HT1080 (cell line): ENCODE measurements around the gene TCF7L2. TPM values are rescaled to one million over a fixed set of nuclear protein-coding genes. Genes with fewer than 3 reads are reported as not detected.
"Not testable (repeated sequence)": the region's sequence is repeated elsewhere in the genome, so short reads cannot be mapped to it uniquely, and the experiment has no call there.

ENCODE experiments used
- DNase-seq: peaks from one replicate; pipeline ENCODE4 v3.0.0-alpha.2; 2015; ENCODE audit warnings: low read depth
- total RNA-seq: library from RNA; depleted of rRNA; stranded (reverse); fragments of >200 nt; shearing (Covaris generic); gene quantifications from 2 replicates; pipeline ENCODE4 v1.2.3, GENCODE V29; 2014

The TCF7L2 gene
- total RNA-seq, 1 experiment from 2014 or later = 9.6 TPM

DNA sequence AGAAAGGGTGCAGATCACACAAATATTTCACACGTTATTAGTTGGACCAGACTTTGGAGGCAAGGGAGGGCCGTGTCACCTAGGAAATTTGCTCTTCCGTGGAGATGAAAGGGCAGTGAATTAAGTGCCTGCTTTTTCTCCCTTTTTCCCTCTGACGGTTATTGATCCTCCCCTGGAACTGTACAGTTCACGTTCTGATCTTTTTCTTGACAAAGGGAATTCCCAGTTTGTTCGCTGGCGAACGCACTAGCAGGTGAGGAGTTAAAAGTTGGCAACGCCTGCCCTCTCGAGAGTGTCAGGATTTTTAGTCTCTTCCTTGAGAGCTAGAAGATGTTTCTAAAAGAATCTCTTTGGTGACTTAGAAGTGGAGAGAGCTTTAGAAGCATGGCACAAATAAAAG, 111.5 kb downstream of the TCF7L2 start:
- no peak for DNase-seq

DNA sequence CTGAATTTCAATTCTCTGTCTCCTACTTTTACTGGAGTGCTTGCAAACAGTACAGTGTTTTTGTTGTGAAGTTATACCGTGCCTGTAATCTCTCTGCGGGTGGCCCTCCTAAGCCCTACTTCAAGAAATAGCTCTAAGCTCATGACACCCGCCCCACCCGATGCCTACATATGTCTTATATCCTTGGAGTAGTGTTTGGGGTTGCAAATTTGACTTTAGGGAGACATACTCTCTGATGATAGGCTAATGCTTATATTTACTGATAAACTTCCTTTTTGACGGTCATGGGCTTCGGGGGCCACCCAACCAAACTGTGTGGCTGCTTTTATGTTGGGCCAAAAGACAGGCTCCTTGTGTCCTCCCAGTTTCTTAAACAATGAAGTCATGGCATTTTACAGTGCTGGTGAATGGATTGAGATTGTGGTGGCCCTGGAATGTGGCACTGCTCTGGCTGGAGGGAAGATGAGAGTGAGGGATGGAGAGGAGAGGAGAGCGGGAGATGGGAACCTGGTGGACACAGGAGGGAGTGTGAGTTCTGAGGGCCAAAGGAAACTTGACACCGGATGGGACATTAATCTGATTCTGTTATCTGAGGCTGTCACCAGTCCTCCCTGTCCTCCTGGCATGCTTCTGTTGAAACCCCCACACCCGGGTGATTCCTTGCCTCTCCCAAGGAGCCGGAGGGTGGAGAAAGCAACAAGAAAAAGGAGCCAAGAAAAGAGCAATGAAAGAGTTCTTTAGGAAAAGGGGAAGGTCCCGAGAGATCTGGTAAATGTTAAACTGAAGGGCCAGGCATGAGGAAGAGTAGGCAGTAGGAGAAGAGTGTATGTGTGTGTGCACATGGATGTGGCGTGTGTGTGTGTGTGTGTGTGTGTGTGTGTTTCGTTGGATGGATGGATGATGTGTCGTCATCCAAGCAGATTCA, 113.3 kb downstream of the TCF7L2 start:
- DNase-seq = no peak

DNA sequence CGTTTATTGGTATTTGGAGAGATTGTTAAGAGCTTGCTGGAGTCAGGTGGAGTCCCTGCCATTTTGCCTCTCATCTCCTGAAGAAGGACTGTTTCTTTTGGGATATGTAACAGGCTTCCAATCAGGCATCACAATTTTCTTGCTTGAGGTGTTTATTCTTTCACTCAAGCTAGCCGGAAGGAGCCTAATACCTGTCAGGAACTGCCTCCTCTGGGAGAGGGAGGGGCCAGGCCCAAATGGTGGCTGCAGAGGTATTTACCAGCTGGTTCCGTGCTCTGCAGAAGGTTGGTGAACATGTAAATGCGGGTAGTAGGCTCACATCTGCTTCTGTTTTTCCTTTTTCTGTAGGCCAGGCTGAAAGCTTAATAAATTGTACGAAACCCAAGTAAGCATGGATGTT, 114.0 kb downstream of the TCF7L2 start:
- no peak for DNase-seq

DNA sequence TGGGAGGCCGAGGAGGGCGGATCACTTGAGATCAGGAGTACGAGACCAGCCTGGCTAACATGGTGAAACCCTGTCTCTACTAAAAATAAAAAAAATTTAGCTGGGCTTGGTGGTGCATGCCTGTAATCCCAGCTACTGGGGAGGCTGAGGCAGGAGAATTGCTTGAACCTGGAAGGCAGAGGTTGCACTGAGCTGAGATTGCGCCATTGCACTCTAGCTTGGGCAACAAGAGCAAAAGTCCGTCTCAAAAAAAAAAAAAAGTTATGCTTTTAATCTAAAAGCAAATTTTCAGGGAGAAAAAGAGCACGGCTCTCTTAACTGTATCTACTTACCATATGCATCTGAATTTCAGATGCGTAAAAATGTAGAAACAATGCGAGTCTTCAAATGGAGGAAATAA, 116.1 kb downstream of the TCF7L2 start:
- not testable (repeated sequence) for DNase-seq

DNA sequence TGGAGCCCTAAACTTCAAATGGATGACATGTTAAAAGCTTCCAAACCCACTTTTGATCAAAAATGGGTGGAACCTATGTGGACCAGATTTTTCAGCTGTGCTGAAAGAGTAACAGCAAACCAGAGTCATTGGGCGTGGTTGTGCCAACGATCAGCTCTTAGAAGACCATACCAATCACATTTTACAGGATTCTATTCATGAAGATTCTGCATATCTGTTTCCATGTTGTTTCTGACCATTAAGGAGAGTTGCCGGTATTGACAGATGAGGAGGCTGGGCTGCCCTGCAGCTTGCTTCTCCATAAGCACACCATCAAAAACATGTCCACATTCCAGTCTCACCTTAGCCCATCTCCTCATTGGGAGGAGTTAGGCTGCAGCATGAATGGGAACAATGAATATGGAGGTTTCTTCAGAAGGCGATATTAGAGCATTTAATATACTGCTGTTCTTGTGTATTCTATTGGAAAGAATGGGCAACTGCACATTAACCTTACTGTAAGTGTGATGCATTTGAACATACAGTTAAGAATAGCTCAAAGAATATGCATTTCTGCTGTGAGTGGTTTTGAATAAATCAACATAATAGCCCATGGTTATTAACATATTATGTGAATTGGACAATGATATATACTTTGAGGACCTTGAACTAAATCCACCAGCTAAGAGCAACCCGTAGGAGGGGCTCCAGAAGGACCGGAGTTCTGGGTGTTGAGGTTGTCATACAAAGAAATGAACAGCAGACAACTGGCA, 116.7 kb downstream of the TCF7L2 start:
- no peak for DNase-seq

DNA sequence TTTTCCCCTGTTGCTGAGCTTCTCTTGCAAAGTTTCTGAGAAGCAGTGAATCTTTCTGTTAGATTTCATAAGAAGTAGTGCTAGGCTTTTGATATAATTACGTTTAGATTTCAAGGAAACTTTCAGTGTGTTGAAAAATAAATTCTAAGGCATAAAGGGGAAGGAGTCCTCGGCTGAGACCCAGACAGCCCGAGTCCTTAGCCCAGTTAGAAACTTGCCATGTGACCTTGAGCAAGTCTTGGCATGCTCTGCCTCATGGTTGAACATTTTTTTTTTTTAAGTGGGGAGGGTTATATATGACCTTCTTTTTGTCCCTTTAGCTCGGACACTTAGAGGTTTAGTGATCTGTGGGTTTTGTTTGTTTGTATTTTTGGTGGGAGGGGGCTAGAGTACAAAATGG, 117.5 kb downstream of the TCF7L2 start:
- DNase-seq = no peak

DNA sequence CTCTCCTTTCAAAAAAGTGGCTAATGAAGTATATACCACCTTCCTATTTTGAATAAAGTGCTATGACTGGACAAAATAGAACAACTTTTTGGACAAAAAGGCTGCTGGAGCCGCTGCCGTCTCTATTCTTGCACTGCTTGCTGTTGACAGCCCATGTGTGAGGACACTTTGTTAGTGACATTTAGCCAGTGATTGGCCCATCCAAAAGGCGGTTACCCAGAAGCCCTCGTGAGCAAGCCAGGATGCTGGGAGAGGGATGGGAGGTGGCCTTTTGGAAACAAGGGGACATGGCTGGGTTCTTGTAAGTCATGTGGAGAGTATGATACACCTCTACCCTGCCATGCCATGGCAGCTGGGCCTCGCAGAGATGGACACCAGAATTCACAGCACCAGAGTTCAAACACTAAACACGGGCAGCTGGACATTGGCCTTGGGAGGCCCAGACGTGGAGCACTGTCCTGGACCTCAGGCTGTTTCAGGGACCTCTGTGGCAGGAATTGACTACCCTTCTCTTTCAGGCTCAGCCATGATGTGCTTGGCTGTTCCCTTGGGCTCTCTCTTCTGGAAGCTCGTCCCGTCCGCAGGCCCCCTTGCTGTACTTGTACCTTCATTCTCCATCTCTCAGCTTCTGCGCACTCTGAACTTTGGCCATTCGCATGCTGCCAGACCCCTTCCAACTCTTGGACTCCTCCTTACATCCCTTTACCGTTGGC, 118.3 kb downstream of the TCF7L2 start:
- no peak for DNase-seq

DNA sequence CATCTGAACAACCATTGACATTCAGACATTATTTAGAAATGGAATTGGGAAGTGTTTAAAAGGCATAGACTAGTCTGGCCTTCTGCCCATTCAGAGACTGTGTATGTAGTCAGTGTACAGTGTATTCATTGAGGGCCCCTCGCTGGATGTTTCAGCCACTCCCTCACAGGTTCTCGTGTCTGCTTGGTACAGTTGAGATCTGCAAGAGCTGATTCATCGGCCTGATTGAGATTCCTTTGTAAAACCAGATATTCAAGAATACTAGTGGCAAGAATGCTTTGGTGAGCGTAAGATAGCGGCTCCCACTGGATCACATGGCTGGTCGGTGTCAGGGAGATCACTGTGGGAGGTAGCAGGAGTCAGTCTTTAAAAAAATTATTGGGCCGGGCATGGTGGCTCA, 119.5 kb downstream of the TCF7L2 start:
- DNase-seq = no peak

DNA sequence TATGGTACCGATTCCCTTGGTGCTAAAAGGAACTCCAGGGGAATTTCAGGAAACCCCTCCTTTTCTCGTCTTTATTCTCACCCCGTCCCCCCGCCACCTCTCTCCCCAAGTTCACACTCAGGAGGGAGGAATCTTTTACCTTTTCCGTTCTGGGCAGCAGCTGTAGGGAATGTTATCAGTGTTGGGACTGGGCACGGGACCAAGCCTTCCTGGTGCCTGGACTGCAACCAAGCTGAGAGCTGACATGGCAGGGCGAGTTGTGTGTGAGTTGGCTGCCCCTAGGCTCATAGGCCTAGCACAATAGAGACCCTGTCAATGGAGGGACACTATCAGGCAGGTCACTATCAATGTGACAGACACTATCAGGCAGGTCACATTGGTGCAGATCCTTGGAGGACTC, 121.4 kb downstream of the TCF7L2 start:
- no peak for DNase-seq

DNA sequence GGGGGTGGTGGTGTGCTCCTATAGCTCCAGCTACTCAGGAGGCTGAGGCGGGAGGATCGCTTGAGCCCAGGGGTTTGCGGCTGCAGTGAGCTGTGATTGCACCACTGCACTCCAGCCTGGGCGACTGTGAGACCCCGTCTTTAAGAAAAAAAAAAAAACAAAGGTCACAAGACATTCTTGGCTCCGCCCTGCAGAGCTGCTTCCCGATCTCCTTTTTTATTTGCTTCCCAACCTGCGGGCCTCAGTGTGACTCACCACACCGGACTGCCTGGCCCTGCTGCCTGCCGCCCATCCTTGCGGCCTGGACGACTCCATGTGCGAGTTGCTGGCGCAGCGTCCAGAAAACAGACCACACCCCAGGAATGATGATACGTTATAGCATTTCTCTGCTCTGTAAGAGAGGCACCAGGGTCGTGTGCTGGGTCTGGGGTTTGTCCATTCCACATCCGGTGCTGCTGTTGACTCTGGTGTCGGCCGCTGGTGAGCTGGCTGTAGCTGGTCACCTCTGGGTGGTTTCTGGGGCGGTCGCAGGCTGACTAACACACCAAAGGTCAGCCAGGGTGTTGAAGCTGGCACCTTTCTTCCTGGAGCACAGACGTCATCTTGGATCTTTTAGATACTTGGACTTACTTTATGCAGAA, 123.6 kb downstream of the TCF7L2 start:
- DNase-seq = peak; percentile 100

DNA sequence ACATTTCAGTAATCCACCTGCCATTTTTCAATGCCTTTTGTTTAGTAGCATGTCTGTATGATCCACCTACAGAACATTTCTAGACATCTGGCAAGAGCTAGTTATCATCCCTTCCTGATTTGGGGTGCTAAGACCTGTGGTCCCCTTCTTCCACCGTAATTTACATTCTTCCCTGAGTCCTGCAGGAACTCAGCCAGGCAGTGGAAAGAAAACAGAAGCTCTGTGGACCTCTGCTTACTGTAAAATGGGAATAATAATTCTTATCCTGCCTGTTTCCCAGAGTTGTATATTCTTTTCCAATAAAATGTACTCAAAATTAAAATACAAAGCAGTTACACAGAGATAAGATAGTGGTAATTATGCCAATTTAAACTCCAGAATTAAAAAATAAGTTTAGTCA, 126.9 kb downstream of the TCF7L2 start:
- DNase-seq = no peak

DNA sequence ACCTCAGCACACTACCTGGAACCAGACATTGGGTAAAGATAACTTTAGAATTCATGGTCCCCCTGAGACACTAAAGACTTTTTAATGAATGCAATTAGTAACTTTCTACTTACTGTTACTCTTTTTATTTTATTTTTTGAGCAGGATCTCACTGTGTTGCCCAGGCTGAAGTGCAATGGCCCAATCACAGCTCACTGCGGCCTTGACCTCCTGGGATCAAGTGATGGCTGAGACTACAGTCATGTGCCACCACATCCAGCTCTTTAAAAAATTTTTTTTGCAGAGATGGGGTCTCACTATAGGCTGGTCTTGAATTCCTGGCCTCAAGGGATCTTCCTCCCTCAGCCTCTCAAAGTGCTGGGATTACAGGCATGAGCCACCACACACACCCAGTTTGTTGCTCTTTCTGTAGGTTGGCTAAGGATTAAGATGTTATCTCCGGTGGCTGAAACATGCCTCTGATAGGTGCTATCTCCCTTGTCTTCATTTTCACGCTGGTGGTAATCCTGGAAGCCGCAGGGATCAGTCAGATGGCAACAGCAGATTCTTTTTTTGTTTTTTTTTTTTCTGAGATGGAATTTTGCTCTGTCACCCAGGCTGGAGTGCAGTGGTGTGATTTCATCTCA, 128.3 kb downstream of the TCF7L2 start:
- DNase-seq = no peak

DNA sequence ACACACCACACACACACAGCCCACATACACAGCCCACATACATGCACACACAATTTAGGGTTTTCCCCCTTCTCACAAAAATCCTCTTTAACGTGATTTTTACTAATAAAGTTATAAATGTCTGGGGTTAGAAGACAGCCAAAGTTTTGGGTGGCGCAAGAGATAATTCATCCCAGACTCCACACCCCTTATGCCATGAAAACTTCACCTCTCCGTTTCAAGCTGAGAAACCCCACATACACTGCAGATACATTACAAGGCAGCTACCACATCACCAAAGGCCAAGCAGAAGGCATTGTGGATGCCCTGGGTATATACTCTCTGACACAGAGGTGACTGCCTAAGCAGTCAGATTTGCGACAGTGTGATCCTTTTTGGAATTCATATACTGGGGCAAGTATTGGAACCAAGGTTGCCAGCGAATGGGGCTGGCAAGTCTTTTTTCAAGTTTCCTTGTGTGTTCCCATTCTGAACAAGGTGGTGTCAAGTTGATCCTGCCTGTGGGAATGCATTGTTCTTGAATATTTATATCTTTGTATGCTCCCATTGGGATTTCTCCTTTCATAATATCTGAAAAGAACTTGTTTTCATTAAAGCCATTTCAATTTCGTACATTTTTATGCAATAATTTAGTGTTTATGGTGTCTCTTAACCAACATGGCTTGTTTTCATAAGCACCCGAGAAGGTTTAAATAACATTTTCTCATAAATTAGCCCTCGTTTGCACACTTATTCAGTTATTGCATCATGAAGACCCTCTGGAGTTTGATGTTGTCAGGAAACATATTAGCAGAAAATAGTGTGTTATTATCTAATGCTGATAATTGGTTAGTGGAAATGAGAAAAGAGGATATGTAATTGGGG, 130.2 kb downstream of the TCF7L2 start:
- DNase-seq = no peak

DNA sequence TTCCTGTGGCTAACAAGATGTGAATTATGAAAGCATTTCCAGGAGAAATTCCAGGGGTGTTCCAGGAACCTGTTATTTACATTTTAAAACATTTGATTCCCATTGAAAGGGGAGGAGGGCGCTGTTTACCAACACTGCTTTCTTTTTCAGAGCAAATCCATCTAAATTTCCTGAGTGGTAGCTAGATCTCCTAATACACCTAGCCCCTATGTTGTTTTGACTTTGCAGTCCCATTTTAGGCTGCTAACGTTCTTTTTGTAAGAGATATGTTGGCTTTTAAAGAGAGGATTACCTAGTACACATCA, 130.8 kb downstream of the TCF7L2 start:
- no peak for DNase-seq

DNA sequence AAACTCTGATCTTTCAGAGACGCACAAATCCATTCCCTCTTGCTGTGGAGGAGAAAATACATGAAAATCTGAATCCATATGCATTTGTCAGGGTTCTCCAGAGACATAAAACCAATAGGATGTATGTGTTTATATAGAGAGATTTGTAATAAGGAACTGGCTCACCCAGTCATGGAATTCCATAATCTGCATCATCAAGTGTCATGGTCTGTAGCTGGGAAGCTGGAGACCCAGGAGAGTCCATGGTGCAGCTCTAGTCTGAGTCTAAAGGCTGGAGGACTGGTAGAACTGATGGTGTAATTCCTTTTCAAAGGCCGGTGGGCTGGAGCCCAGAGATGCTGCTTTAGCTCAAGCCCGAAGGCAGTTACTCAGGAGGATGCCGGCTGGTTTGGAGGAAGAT, 134.0 kb downstream of the TCF7L2 start:
- DNase-seq = peak; percentile 36

DNA sequence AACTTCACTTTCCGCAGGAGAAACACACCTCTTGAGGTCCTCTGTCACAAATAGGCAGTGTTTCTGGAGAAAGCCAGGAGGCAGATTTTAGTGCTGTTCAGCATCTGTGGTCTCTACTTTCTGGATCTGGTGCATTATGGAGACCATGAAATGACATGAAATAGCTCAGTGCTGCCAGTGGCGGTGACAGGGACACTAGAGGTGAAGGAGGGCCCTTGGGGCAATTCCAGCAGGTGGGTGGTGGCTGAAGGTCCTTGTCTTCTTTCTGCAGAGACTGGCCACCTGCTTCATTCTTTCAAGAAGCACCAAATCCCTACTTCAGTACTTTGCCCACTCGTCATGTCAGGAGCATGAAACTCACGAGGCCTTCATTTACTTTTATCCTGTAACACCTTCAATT, 135.7 kb downstream of the TCF7L2 start:
- no peak for DNase-seq

DNA sequence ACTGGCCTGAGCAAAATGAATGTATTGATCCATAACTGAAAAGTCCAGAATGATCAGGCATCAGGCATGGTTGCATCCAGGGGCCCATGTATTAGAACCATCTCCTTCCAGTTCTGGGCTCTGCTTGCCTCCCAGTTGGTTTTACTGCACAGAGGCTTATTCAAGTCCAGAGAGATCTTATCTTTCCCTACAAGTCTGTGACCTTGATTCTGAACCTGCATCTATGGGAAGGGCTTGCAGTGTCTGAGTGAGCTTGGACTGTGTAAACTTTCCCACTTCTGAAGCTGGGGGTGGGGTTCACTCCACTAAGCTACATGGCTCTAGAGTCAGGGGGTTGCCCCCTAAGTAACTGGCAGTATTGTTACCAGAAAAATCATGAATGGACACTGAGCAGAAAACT, 136.2 kb downstream of the TCF7L2 start:
- peak; percentile 31 for DNase-seq

DNA sequence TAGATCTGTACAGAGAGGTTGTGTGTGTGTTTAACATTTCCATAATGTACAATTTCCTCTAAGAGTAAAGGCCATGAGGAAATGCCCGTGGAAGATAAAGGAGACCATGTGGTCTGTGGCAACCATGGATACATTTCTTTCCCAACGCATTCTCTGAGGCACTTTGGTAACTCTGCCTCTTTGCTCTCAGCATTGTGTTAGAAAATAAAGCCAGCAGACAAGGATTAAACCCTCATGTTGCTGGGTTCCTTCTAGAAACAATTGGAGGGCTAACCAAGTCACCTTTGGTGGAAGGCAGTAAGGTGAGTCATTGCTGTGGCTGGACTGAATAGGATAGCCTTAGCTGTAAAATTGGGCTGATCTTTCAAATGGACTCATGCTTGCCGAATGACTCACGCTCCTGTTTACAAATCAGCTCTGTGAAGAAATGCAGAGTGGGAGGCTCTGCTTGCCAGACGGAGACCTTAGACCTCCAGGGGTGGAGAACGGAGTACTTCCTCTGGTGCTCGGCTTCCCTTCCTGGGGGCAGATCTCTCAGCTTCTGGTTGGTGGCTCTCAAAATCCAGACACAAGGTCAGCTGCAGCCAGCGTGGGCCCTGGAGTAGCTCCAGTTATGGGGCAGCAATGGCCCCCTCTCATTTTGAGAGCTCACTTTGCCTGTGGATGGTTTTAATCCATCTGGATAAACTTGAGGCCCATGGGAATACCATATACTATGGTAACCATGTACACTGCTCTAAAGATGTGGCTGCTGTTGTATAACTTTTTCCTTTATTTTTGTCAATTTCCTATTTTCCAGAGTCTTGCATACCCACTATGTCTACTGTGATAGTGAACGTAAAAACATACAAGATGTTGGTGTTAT, 137.3 kb downstream of the TCF7L2 start:
- peak; percentile 100 for DNase-seq

DNA sequence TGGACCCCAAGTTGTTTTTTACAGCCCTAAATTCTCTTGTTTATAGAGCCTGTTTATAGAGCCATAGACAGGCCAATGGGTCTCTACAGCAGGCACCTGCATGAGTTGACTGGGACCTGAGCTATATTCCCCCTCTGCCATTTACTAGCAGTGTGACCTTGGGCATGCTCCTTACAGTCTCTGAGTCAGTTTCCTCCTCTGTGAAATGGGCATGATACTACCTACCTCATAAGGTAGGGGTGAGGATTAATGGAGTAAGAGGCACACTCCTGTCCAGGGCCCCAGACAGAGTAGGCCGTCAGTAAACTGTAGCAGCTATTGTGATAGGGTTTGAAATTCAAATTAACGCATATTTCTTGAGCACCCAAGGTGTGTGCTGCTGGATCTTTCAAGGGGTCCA, 138.1 kb downstream of the TCF7L2 start:
- no peak for DNase-seq
